Upper lobe of left lung (tissue), 4 donors: ENCODE results near the gene DCUN1D4.

Experiments used
- CTCF ChIP-seq, 6 experiments: fragments of 450-650 bp in 4 of 6; fragments of 200-600 bp in 2 of 6; sonication (generic) in 2 of 6; IDR thresholded peaks; one replicate each; pipeline ENCODE4 v1.5.1; 2016 to 2019; ENCODE audit warnings: antibody characterized with exemption in 6 of 6
- EP300 ChIP-seq, 4 donors: sonication (generic); formaldehyde crosslinking; IDR thresholded peaks; one replicate each; pipeline ENCODE4 v1.5.1; 2017; ENCODE audit warnings: antibody characterized with exemption in 4 of 4, control low read depth in 2 of 4
- POLR2A ChIP-seq, 4 donors: fragments of 450-650 bp; IDR thresholded peaks; one replicate each; pipeline ENCODE4 v1.5.1; 2016 to 2017; ENCODE audit warnings: antibody characterized with exemption in 4 of 4, mild to moderate bottlenecking in 2 of 4
- POLR2AphosphoS5 ChIP-seq, 2 donors: sonication (generic); formaldehyde crosslinking; IDR thresholded peaks; one replicate each; pipeline ENCODE4 v1.5.1; 2017; ENCODE audit warnings: antibody characterized with exemption in 2 of 2

- TF ChIP-seq CTCF (IDR thresholded peaks at IDR 0.05), result no peak
- no peak for TF ChIP-seq POLR2AphosphoS5 (IDR thresholded peaks at IDR 0.05)
- no peak for TF ChIP-seq POLR2A (IDR thresholded peaks at IDR 0.05)
- TF ChIP-seq EP300 (IDR thresholded peaks at IDR 0.05), result no peak
Measured at GRCh38 chr4:51867689-51868448, 24.9 kb downstream of the DCUN1D4 start.
